GM21737 (cell line): ENCODE results near the gene ALPP.
"Not testable (repeated sequence)": the region's sequence is repeated elsewhere in the genome, so short reads cannot be mapped to it uniquely, and the experiment has no call there.

Experiments used
- ATAC-seq: cut with Tn5 transposase; IDR thresholded peaks from one replicate; pipeline ENCODE4 v1.9.1; 2021; ENCODE audit warnings: mild to moderate bottlenecking, moderate library complexity; ENCODE audit not compliant: unreplicated experiment

ALPP gene

GRCh38 chr2:232400256-232401015, 21.9 kb downstream of the ALPP start:
- no peak for ATAC-seq

GRCh38 chr2:232402518-232402917, 24.0 kb downstream of the ALPP start:
- no peak for ATAC-seq

- no peak for ATAC-seq
Measured at GRCh38 chr2:232405943-232406510, 27.5 kb downstream of the ALPP start.

- no peak for ATAC-seq
Measured at GRCh38 chr2:232406556-232407310, 28.2 kb downstream of the ALPP start, which contains the start of gene ALPG. Gene ALPG (plus strand): TSS chr2:232406844. CDS start chr2:232406895, 51 bp downstream.

GRCh38 chr2:232407428-232408150, 29.0 kb downstream of the ALPP start:
- not testable (repeated sequence) for ATAC-seq

- ATAC-seq = not testable (repeated sequence)
Measured at GRCh38 chr2:232408269-232408668, 29.7 kb downstream of the ALPP start.

GRCh38 chr2:232409617-232410016, 31.1 kb downstream of the ALPP start:
- ATAC-seq = not testable (repeated sequence)

GRCh38 chr2:232410238-232410900, 31.8 kb downstream of the ALPP start:
- no peak for ATAC-seq

- ATAC-seq = no peak
Measured at GRCh38 chr2:232411901-232412629, 33.5 kb downstream of the ALPP start.

GRCh38 chr2:232412986-232413385, 34.4 kb downstream of the ALPP start:
- no peak for ATAC-seq

- ATAC-seq = no peak
Measured at GRCh38 chr2:232415138-232415690, 36.7 kb downstream of the ALPP start.

GRCh38 chr2:232415736-232416520, 37.4 kb downstream of the ALPP start:
- ATAC-seq = no peak

GRCh38 chr2:232416521-232417470, 38.2 kb downstream of the ALPP start:
- no peak for ATAC-seq

- ATAC-seq = no peak
Measured at GRCh38 chr2:232417489-232417888, 38.9 kb downstream of the ALPP start.

- no peak for ATAC-seq
Measured at GRCh38 chr2:232418056-232418455, 39.5 kb downstream of the ALPP start.

GRCh38 chr2:232418466-232419244, 40.1 kb downstream of the ALPP start:
- no peak for ATAC-seq
